Measurements from ENCODE around the gene GALNT16. TPM values are rescaled to one million over a fixed set of nuclear protein-coding genes. Genes with fewer than 3 reads are reported as not detected.
"Not testable (repeated sequence)": the region's sequence is repeated elsewhere in the genome, so short reads cannot be mapped to it uniquely, and the experiment has no call there.

GALNT16 gene
- total RNA-seq, 1 donor from 2014 or later = 0.11 TPM

GRCh38 chr14:69277356-69277755 lies 17.4 kb downstream of the GALNT16 start:
- DNase-seq (ENCODE audit: low spot score); H3K4me1 Mint-ChIP-seq (ENCODE audit: low read depth); H3K9me3 Mint-ChIP-seq; intact Hi-C loops (cut with micrococcal nuclease); H3K27ac Mint-ChIP-seq; H3K4me3 Mint-ChIP-seq (ENCODE audit: low read depth); H3K36me3 Mint-ChIP-seq (ENCODE audit: low read depth): not testable (repeated sequence)
- peaks cover 17% of the 10 kb centered on the region for H3K27me3 Mint-ChIP-seq (ENCODE audit: low read depth)

GRCh38 chr14:69280746-69281291 lies 20.9 kb downstream of the GALNT16 start:
- DNase-seq (ENCODE audit: low spot score) = no peak
- no peaks in the 10 kb centered on the region for H3K9me3 Mint-ChIP-seq
- H3K4me3 Mint-ChIP-seq (ENCODE audit: low read depth) = no peak overlapping the region
- H3K4me1 Mint-ChIP-seq (ENCODE audit: low read depth) = no peaks in the 10 kb centered on the region
- peaks cover 8% of the 10 kb centered on the region for H3K27me3 Mint-ChIP-seq (ENCODE audit: low read depth)
- no peaks in the 10 kb centered on the region for H3K36me3 Mint-ChIP-seq (ENCODE audit: low read depth)
- H3K27ac Mint-ChIP-seq = no peak overlapping the region
- intact Hi-C loops (cut with micrococcal nuclease) = no loop called here

- H3K27me3 Mint-ChIP-seq (ENCODE audit: low read depth) = peaks cover 5% of the 10 kb centered on the region
- H3K36me3 Mint-ChIP-seq (ENCODE audit: low read depth) = no peaks in the 10 kb centered on the region
Measured at GRCh38 chr14:69281450-69282169, 21.7 kb downstream of the GALNT16 start.

GRCh38 chr14:69282448-69282847 lies 22.5 kb downstream of the GALNT16 start:
- intact Hi-C loops (cut with micrococcal nuclease) = no loop called here
- Mint-ChIP-seq H3K4me3 (ENCODE audit: low read depth) (no peak overlapping the region), H3K9me3 (no peaks in the 10 kb centered on the region), H3K4me1 (ENCODE audit: low read depth) (no peaks in the 10 kb centered on the region), H3K36me3 (ENCODE audit: low read depth) (no peaks in the 10 kb centered on the region), H3K27ac (no peak overlapping the region), H3K27me3 (ENCODE audit: low read depth) (peaks cover 5% of the 10 kb centered on the region)
- DNase-seq (ENCODE audit: low spot score) = no peak

More at GRCh38 chr14:69281450-69282169, 21.7 kb downstream of the GALNT16 start:
- intact Hi-C loops (cut with micrococcal nuclease) = no loop called here
- Mint-ChIP-seq H3K9me3 (no peaks in the 10 kb centered on the region), H3K4me1 (ENCODE audit: low read depth) (no peaks in the 10 kb centered on the region), H3K4me3 (ENCODE audit: low read depth) (no peak overlapping the region), H3K27ac (no peak overlapping the region)
- DNase-seq (ENCODE audit: low spot score) = no peak

- DNase-seq (ENCODE audit: low spot score) = no peak
- no peaks in the 10 kb centered on the region for H3K9me3 Mint-ChIP-seq
- intact Hi-C loops (cut with micrococcal nuclease) = no loop called here
- peaks cover 5% of the 10 kb centered on the region for H3K27me3 Mint-ChIP-seq (ENCODE audit: low read depth)
- H3K4me3 Mint-ChIP-seq (ENCODE audit: low read depth) = no peak overlapping the region
- H3K36me3 Mint-ChIP-seq (ENCODE audit: low read depth) = no peaks in the 10 kb centered on the region
- H3K4me1 Mint-ChIP-seq (ENCODE audit: low read depth) = no peaks in the 10 kb centered on the region
- H3K27ac Mint-ChIP-seq = no peak overlapping the region
Measured at GRCh38 chr14:69284170-69284569, 24.2 kb downstream of the GALNT16 start.

- H3K4me3 Mint-ChIP-seq (ENCODE audit: low read depth) = no peak overlapping the region
- no peak for DNase-seq (ENCODE audit: low spot score)
- no peaks in the 10 kb centered on the region for H3K4me1 Mint-ChIP-seq (ENCODE audit: low read depth)
- no peaks in the 10 kb centered on the region for H3K9me3 Mint-ChIP-seq
- intact Hi-C loops (cut with micrococcal nuclease) = no loop called here
- H3K27me3 Mint-ChIP-seq (ENCODE audit: low read depth) = no peaks in the 10 kb centered on the region
- H3K36me3 Mint-ChIP-seq (ENCODE audit: low read depth) = no peaks in the 10 kb centered on the region
- no peak overlapping the region for H3K27ac Mint-ChIP-seq
Measured at GRCh38 chr14:69285661-69286255, 25.8 kb downstream of the GALNT16 start.

GRCh38 chr14:69287098-69288010 lies 27.4 kb downstream of the GALNT16 start:
- Mint-ChIP-seq H3K4me1 (ENCODE audit: low read depth) (no peaks in the 10 kb centered on the region), H3K27ac (no peak overlapping the region), H3K9me3 (no peaks in the 10 kb centered on the region), H3K27me3 (ENCODE audit: low read depth) (no peaks in the 10 kb centered on the region), H3K4me3 (ENCODE audit: low read depth) (no peak overlapping the region), H3K36me3 (ENCODE audit: low read depth) (no peaks in the 10 kb centered on the region)
- intact Hi-C loops (cut with micrococcal nuclease) = no loop called here
- DNase-seq (ENCODE audit: low spot score) = no peak

GRCh38 chr14:69288011-69288771 lies 28.2 kb downstream of the GALNT16 start:
- no peak for DNase-seq (ENCODE audit: low spot score)
- no peaks in the 10 kb centered on the region for H3K27me3 Mint-ChIP-seq (ENCODE audit: low read depth)

GRCh38 chr14:69288956-69289705 lies 29.2 kb downstream of the GALNT16 start:
- DNase-seq (ENCODE audit: low spot score) = no peak

More at GRCh38 chr14:69288011-69288771, 28.2 kb downstream of the GALNT16 start:
- intact Hi-C loops (cut with micrococcal nuclease) = no loop called here
- no peak overlapping the region for H3K4me3 Mint-ChIP-seq (ENCODE audit: low read depth)
- no peak overlapping the region for H3K27ac Mint-ChIP-seq
- H3K4me1 Mint-ChIP-seq (ENCODE audit: low read depth) = no peaks in the 10 kb centered on the region
- no peaks in the 10 kb centered on the region for H3K9me3 Mint-ChIP-seq
- no peaks in the 10 kb centered on the region for H3K36me3 Mint-ChIP-seq (ENCODE audit: low read depth)

GRCh38 chr14:69289811-69290520 lies 30.0 kb downstream of the GALNT16 start:
- Mint-ChIP-seq H3K27ac (no peak overlapping the region), H3K4me1 (ENCODE audit: low read depth) (no peaks in the 10 kb centered on the region), H3K9me3 (no peaks in the 10 kb centered on the region), H3K36me3 (ENCODE audit: low read depth) (no peaks in the 10 kb centered on the region), H3K27me3 (ENCODE audit: low read depth) (no peaks in the 10 kb centered on the region), H3K4me3 (ENCODE audit: low read depth) (no peak overlapping the region)
- intact Hi-C loops (cut with micrococcal nuclease) = no loop called here
- no peak for DNase-seq (ENCODE audit: low spot score)

More at GRCh38 chr14:69288956-69289705, 29.2 kb downstream of the GALNT16 start:
- Mint-ChIP-seq H3K4me3 (ENCODE audit: low read depth) (no peak overlapping the region), H3K27ac (no peak overlapping the region), H3K27me3 (ENCODE audit: low read depth) (no peaks in the 10 kb centered on the region), H3K9me3 (no peaks in the 10 kb centered on the region), H3K4me1 (ENCODE audit: low read depth) (no peaks in the 10 kb centered on the region), H3K36me3 (ENCODE audit: low read depth) (no peaks in the 10 kb centered on the region)
- intact Hi-C loops (cut with micrococcal nuclease) = no loop called here

GRCh38 chr14:69290881-69291280 lies 30.9 kb downstream of the GALNT16 start:
- H3K4me1 Mint-ChIP-seq (ENCODE audit: low read depth); H3K36me3 Mint-ChIP-seq (ENCODE audit: low read depth); H3K27me3 Mint-ChIP-seq (ENCODE audit: low read depth); DNase-seq (ENCODE audit: low spot score); intact Hi-C loops (cut with micrococcal nuclease); H3K27ac Mint-ChIP-seq; H3K4me3 Mint-ChIP-seq (ENCODE audit: low read depth); H3K9me3 Mint-ChIP-seq: not testable (repeated sequence)
